Measurements from ENCODE around the gene OBSCN. TPM values are rescaled to one million over a fixed set of nuclear protein-coding genes. Genes with fewer than 3 reads are reported as not detected.

OBSCN gene
- total and polyA plus RNA-seq, 2 of the 4 experiments (the other 2 are of a cell fraction), result 4.1 to 9.5 TPM

DNA sequence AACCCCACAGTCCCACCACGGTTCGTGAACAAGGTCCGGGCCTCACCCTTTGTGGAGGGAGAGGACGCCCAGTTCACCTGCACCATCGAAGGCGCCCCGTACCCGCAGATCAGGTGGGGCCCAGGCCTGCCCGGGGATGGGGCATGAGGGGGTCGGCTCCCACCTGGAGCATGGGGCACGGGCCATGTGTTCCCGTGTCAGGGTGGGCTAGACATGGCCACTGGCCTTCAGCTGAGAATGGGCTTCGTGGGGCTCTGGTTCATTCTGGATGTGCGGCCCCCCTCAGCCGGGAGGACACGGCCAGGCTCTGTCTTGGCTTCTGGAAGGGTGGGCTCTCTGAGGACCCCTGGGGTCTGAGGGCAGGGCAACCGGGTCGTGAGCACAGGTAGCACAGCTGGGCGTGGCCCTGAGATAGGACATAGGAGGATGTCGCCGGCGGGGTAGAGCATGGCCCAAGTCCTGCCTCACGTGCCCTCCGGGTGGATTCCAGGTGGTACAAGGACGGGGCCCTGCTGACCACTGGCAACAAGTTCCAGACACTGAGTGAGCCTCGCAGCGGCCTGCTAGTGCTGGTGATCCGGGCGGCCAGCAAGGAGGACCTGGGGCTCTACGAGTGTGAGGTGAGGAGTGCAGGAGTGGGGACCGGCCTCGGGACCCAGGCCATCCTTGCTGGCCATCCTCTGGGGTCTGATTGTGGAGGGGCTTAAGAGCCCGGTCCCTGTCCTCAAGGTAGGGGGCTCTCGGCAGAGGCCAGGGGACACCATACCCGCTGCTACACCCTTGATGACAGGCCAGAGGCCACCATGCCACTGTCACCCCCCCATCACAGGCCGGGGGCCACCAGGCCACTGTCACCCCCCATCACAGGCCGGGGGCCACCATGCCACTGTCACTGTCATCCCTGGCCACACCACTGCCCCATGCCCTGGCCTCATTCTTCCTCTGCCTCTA lies 143.3 kb downstream of the OBSCN start:
- dilution Hi-C loops (cut with HindIII; ENCODE audit: low sequenced_read_pairs, unreplicated experiment) (no loop called here), intact Hi-C loops (cut with micrococcal nuclease) (no loop called here), in situ Hi-C loops (cut with MboI; ENCODE audit: low sequenced_read_pairs) (no loop called here)
- Histone ChIP-seq H2AK9ac (replicated peaks; ENCODE audit: low read depth, low read length, poor library complexity) (no peak overlapping the region), H4K91ac (ENCODE audit: insufficient read depth, low read depth, low read length) (no peak overlapping the region), H3K4ac (ENCODE audit: low read depth, low read length) (no peak overlapping the region), H4K20me1 (ENCODE audit: insufficient read depth, low read length) (no peaks in the 10 kb centered on the region), H3K14ac (replicated peaks; ENCODE audit: low read depth, low read length) (no peak overlapping the region), H4K5ac (ENCODE audit: low read depth, low read length) (no peak overlapping the region), H3K27ac (ENCODE audit: insufficient read depth, low read length) (no peak overlapping the region), H3K4me1 (ENCODE audit: control insufficient read depth, insufficient read depth, low read length) (no peaks in the 10 kb centered on the region), H3K36me3 (ENCODE audit: control insufficient read depth, insufficient read depth, low read length) (no peaks in the 10 kb centered on the region), H2BK20ac (ENCODE audit: low read depth, low read length) (no peak overlapping the region), H2AFZ (replicated peaks; ENCODE audit: low read length, poor library complexity) (no peak overlapping the region), H2BK120ac (ENCODE audit: low read depth, low read length) (no peak overlapping the region), H2BK15ac (ENCODE audit: low read depth, low read length) (no peak overlapping the region), H3K9ac (ENCODE audit: low read depth, low read length) (no peak overlapping the region), H2BK5ac (ENCODE audit: low read depth, low read length, poor library complexity, severe bottlenecking) (no peak overlapping the region), H3K4me2 (ENCODE audit: low read depth, low read length) (no peak overlapping the region), H3K56ac (ENCODE audit: extremely low read depth, insufficient read depth, low read length) (no peak overlapping the region), H3K9me1 (ENCODE audit: insufficient read depth, low read length) (no peaks in the 10 kb centered on the region), H3K79me1 (ENCODE audit: low read depth in 1 of 2, low read length in 2 of 2) (no peaks in the 10 kb centered on the region), H3K18ac (ENCODE audit: low read depth, low read length) (no peak overlapping the region), H3K4me3 (ENCODE audit: insufficient read depth, low read depth, low read length) (no peak overlapping the region), H3K27me3 (ENCODE audit: control insufficient read depth, insufficient read depth, low read length) (peaks cover 1% of the 10 kb centered on the region), H3K9me3 (ENCODE audit: control insufficient read depth, insufficient read depth, low read length) (no peaks in the 10 kb centered on the region), H3K23ac (ENCODE audit: low read depth, low read length) (no peak overlapping the region), H4K8ac (ENCODE audit: low read depth in 2 of 2, low read length in 2 of 2) (no peak overlapping the region), H2AK5ac (ENCODE audit: low read depth, low read length) (no peak overlapping the region)
- ChIA-PET POLR2A (ENCODE audit: unreplicated experiment) (no interaction called here), CTCF (no interaction called here)
- BruUV-seq (replicated peaks), result no TSS peak
- WGBS, 2 experiments (ENCODE audit: extremely low coverage in 2 of 2, insufficient read length in 1 of 2), result 79% methylated on average over 11 of the region's 37 CpGs; no CpG with 5 or more reads in 1 of the 2 experiments
- no peak for TF ChIP-seq BHLHE40 (IDR thresholded peaks at IDR 0.05; ENCODE audit: low read depth, low read length)
- DNase-seq (no peak), ATAC-seq (ENCODE audit: low read depth) (no peak)
